Measurements from ENCODE around the gene LTB.

DNA sequence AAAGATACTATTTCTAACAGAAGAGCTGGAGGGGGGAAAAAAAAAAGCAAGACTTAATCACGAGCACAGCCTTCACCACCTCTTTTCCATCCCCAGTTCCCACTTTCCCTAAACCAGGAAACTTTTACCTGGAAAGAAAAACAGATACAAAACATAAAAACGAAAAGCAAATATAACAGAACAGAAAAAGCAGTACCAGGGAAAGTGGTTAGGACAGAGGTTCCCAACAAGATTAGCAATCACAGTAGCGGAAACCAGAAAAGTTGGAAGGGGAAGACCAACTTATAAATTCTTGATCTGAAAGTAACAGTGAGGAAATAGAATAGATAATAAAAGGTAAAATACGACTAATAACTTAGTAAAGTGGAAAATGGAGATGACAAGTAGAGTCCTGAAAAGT, 41.6 kb downstream of the LTB start:
- TF ChIP-seq CTCF (IDR thresholded peaks at IDR 0.05; ENCODE audit: insufficient read depth, low read length) (no peak), POLR2AphosphoS5 (IDR thresholded peaks at IDR 0.05; ENCODE audit: low read depth) (no peak)
